Body of pancreas (tissue), 4 donors: ENCODE data around the gene FUT7. TPM values are rescaled to one million over a fixed set of nuclear protein-coding genes. Genes with fewer than 3 reads are reported as not detected.

ENCODE experiments used
- ATAC-seq: fragments of 150-250 bp; one replicate; pipeline ENCODE4 v1.9.1; 2016
- DNase-seq, 4 donors: peaks; one replicate each; pipeline ENCODE4 v3.0.0-alpha.2; 2019
- H3K27ac ChIP-seq, 4 donors: fragments of 200-600 bp; sonication (generic); 1 replicate in 3 of 4; 2 replicates in 1 of 4; pipeline versions ENCODE4 v1.5.1 to v1.6.1; 2016 to 2019; ENCODE audit warnings: mild to moderate bottlenecking in 1 of 4, mixed read lengths in 1 of 4, moderate library complexity in 1 of 4
- H3K27me3 ChIP-seq, 2 donors: fragments of 200-600 bp; sonication (generic); one replicate each; pipeline ENCODE4 v1.6.0; 2016; ENCODE audit warnings: mild to moderate bottlenecking in 1 of 2
- H3K36me3 ChIP-seq, 2 donors: fragments of 200-600 bp; sonication (generic); replicated peaks in 1 of 2; 2 replicates each; pipeline ENCODE4 v1.5.1; 2016; ENCODE audit warnings: low read depth in 2 of 2; ENCODE audit not compliant: insufficient read depth in 1 of 2
- H3K4me1 ChIP-seq: fragments of 200-600 bp; sonication (generic); one replicate; pipeline ENCODE4 v1.6.0; 2016
- H3K4me3 ChIP-seq, 2 donors: fragments of 200-600 bp; sonication (generic); 1 replicate in 1 of 2; 2 replicates in 1 of 2; pipeline ENCODE4 v1.5.1; 2016 to 2019
- H3K9me3 ChIP-seq, 3 donors: fragments of 200-600 bp; sonication (generic); 1 replicate in 2 of 3; 2 replicates in 1 of 3; pipeline ENCODE4 v1.5.1; 2016
- CTCF ChIP-seq, 7 experiments: fragments of 450-650 bp in 4 of 7; fragments of 200-600 bp in 3 of 7; sonication (generic) in 3 of 7; IDR thresholded peaks; one replicate each; pipeline ENCODE4 v1.5.1; 2016 to 2019; ENCODE audit warnings: antibody characterized with exemption in 7 of 7
- POLR2A ChIP-seq, 3 donors: fragments of 450-650 bp; IDR thresholded peaks; one replicate each; pipeline ENCODE4 v1.6.1; 2016; ENCODE audit warnings: antibody characterized with exemption in 3 of 3, mild to moderate bottlenecking in 2 of 3
- WGBS, 2 donors: methylation state at CpG; one replicate each; pipeline ENCODE4 v1.1.5; 2017; 5-methylcytosine and 5-hydroxymethylcytosine counted together
- intact Hi-C: fragments of 100-400 bp; cut with DNase I; formaldehyde crosslinking; loops from one replicate; pipeline ENCODE4 v1.15.1; 2023
- total RNA-seq, 2 donors: library from RNA; depleted of rRNA; stranded (reverse); fragments of >200 nt; gene quantifications; one replicate each; pipeline ENCODE4 v1.1.0, GENCODE V29; 2016

Gene FUT7
- total RNA-seq, 2 donors from 2014 or later = not detected

GRCh38 chr9:137041124-137041523, 9.2 kb upstream of the FUT7 start:
- DNase-seq = no peak
- H3K4me3 ChIP-seq = no peak overlapping the region
- no peaks in the 10 kb centered on the region for H3K27me3 ChIP-seq
- no peaks in the 10 kb centered on the region for H3K36me3 ChIP-seq
- peaks cover 24% of the 10 kb centered on the region for H3K4me1 ChIP-seq
- WGBS, 2 donors = 64 to 72% methylated on average over 10 to 16 of the region's 16 CpGs
- ATAC-seq = no peak
- peak overlapping the region in 1 of 4 donors; percentile 44 for H3K27ac ChIP-seq
- TF ChIP-seq CTCF (IDR thresholded peaks at IDR 0.05) (no peak), POLR2A (IDR thresholded peaks at IDR 0.05) (no peak)
- intact Hi-C loops = no loop called here
- H3K9me3 ChIP-seq = no peaks in the 10 kb centered on the region

- no peak overlapping the region for H3K27ac ChIP-seq
- ATAC-seq (no peak), DNase-seq (no peak)
- H3K27me3 ChIP-seq = no peaks in the 10 kb centered on the region
- no peaks in the 10 kb centered on the region for H3K36me3 ChIP-seq
- no peak for TF ChIP-seq POLR2A (IDR thresholded peaks at IDR 0.05)
- no peak for TF ChIP-seq CTCF (IDR thresholded peaks at IDR 0.05)
- no peaks in the 10 kb centered on the region for H3K9me3 ChIP-seq
- WGBS, 2 donors = 94 to 95% methylated on average over 8 to 22 of the region's 23 CpGs
- no peak overlapping the region for H3K4me3 ChIP-seq
- H3K4me1 ChIP-seq = peaks cover 21% of the 10 kb centered on the region
- intact Hi-C loops = no loop called here
Observed at GRCh38 chr9:137040568-137040967, 8.7 kb upstream of the FUT7 start.

- no peak for DNase-seq
- H3K4me3 ChIP-seq = no peak overlapping the region
- TF ChIP-seq POLR2A (IDR thresholded peaks at IDR 0.05) (no peak), CTCF (IDR thresholded peaks at IDR 0.05) (no peak)
- H3K36me3 ChIP-seq = no peaks in the 10 kb centered on the region
- peaks cover 21% of the 10 kb centered on the region for H3K4me1 ChIP-seq
- WGBS, 2 donors = 86% methylated on average over 25 to 27 of the region's 32 CpGs
- intact Hi-C loops = loop anchor here (5.0 kb wide), 1 partner anchor 252 kb away; no protein-coding TSS in a partner anchor
- H3K27ac ChIP-seq = no peak overlapping the region
- H3K9me3 ChIP-seq = no peaks in the 10 kb centered on the region
- H3K27me3 ChIP-seq = no peaks in the 10 kb centered on the region
- ATAC-seq = no peak
Observed at GRCh38 chr9:137039611-137040366, 7.9 kb upstream of the FUT7 start.

GRCh38 chr9:137038916-137039315, 7.0 kb upstream of the FUT7 start:
- no peaks in the 10 kb centered on the region for H3K27me3 ChIP-seq
- intact Hi-C loops = loop anchor here (5.0 kb wide), 1 partner anchor 252 kb away; no protein-coding TSS in a partner anchor
- no peaks in the 10 kb centered on the region for H3K36me3 ChIP-seq
- 74 to 81% methylated on average over 7 to 9 of the region's 9 CpGs for WGBS, 2 donors
- peaks cover 17% of the 10 kb centered on the region for H3K4me1 ChIP-seq
- H3K4me3 ChIP-seq = no peak overlapping the region
- TF ChIP-seq POLR2A (IDR thresholded peaks at IDR 0.05) (no peak), CTCF (IDR thresholded peaks at IDR 0.05) (no peak)
- no peak for ATAC-seq
- no peaks in the 10 kb centered on the region for H3K9me3 ChIP-seq
- H3K27ac ChIP-seq = no peak overlapping the region
- no peak for DNase-seq

- intact Hi-C loops = loop anchor here (5.0 kb wide), 1 partner anchor 250 kb away; no protein-coding TSS in a partner anchor
- Histone ChIP-seq H3K36me3 (no peaks in the 10 kb centered on the region), H3K4me1 (peaks cover 13% of the 10 kb centered on the region), H3K27ac (no peak overlapping the region), H3K4me3 (no peak overlapping the region), H3K27me3 (no peaks in the 10 kb centered on the region), H3K9me3 (no peaks in the 10 kb centered on the region)
- ATAC-seq (no peak), DNase-seq (no peak)
- 84 to 89% methylated on average over 9 to 10 of the region's 10 CpGs for WGBS, 2 donors
- TF ChIP-seq CTCF (IDR thresholded peaks at IDR 0.05) (no peak), POLR2A (IDR thresholded peaks at IDR 0.05) (no peak)
Observed at GRCh38 chr9:137037483-137037882, 5.6 kb upstream of the FUT7 start.
